GM19099 (cell line): ENCODE results near the gene PDE4B.

Source experiments
- POLR2A ChIP-seq: IDR thresholded peaks from 3 replicates; pipeline ENCODE4 v1.6.1; 2011; ENCODE audit warnings: low read depth; ENCODE audit not compliant: insufficient read length; ENCODE audit errors: extremely low read depth

Gene PDE4B

GRCh38 chr1:66000033-66000637 lies 207.4 kb downstream of the PDE4B start:
- no peak for TF ChIP-seq POLR2A

- no peak for TF ChIP-seq POLR2A
Measured at GRCh38 chr1:66003690-66004089, 211.0 kb downstream of the PDE4B start.

GRCh38 chr1:66012106-66012784 lies 219.6 kb downstream of the PDE4B start:
- no peak for TF ChIP-seq POLR2A

- no peak for TF ChIP-seq POLR2A
Measured at GRCh38 chr1:66013371-66013770, 220.7 kb downstream of the PDE4B start.

GRCh38 chr1:66022904-66023620 lies 230.4 kb downstream of the PDE4B start:
- no peak for TF ChIP-seq POLR2A

GRCh38 chr1:66025188-66025587 lies 232.5 kb downstream of the PDE4B start:
- TF ChIP-seq POLR2A: no peak

- no peak for TF ChIP-seq POLR2A
Measured at GRCh38 chr1:66028035-66028434, 235.3 kb downstream of the PDE4B start.

GRCh38 chr1:66033781-66034180 lies 241.1 kb downstream of the PDE4B start:
- no peak for TF ChIP-seq POLR2A

- TF ChIP-seq POLR2A: no peak
Measured at GRCh38 chr1:66035616-66036245, 243.0 kb downstream of the PDE4B start.

GRCh38 chr1:66041654-66042053 lies 249.0 kb downstream of the PDE4B start:
- no peak for TF ChIP-seq POLR2A

GRCh38 chr1:66043186-66043585 lies 250.5 kb downstream of the PDE4B start:
- TF ChIP-seq POLR2A: no peak

- no peak for TF ChIP-seq POLR2A
Measured at GRCh38 chr1:66044912-66045311, 252.2 kb downstream of the PDE4B start.

GRCh38 chr1:66046415-66046814 lies 253.7 kb downstream of the PDE4B start:
- TF ChIP-seq POLR2A: no peak

GRCh38 chr1:66048011-66048410 lies 255.3 kb downstream of the PDE4B start:
- TF ChIP-seq POLR2A: no peak

- TF ChIP-seq POLR2A: no peak
Measured at GRCh38 chr1:66050123-66050522, 257.4 kb downstream of the PDE4B start.
